ENCODE data around the gene ANAPC13.

ANAPC13 gene

DNA sequence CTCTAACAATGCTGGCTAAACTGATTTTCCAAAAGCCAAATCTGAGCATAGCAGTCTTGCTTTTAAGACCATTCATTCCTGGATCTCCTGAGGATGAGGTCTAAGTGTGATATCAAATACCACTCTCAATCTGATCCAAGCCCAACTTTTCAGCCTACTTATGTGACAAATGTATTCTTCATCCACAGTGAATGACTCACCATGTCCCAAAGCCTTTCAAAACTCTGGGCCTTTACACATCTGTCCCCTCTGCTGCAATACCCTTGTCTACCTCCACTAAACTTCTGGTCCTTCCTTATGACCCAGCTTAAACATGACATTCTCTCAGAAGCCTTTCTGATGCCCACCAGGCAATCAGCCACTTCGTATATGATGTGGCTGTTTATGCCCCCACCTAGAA, 4.6 kb downstream of the ANAPC13 start:
- no peak for DNase-seq

DNA sequence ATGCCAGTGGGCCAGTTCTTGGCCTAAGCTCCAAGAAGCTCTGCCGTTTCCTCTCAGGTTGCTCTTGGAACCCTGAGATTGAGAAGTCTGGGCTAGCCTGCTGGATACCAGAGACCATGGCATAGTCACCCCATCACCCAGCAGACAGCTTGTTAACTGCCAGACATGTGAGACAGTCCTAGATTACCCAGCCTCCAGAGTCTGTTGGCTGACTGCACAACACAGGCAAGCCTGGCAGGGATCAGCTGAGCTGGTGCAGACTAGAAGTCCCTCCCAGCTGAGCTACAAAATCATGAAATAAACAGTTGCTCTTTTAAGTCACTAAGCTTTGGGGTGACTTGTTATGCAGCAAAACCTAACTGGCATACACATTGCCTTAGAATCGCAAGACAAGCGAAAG, 5.2 kb downstream of the ANAPC13 start:
- DNase-seq = no peak

DNA sequence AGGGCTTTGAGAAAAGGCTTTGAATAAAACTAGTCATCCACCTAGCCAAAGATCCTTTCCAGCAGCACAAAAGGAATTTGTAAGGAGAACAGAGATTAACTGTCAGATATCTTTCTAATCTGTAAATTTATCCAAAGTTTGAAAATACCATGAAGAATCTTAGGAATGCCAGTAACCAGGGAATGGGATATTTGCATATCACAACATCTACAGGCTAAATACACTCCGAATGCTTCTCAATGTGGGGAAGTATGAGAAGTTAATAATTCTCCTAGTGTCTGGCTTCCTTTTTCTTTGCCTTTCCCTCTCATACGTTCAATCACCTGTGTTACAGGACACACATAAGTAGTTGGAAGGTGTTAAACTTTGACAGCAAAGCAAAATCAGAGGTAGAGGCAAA, 7.8 kb downstream of the ANAPC13 start:
- DNase-seq = no peak

DNA sequence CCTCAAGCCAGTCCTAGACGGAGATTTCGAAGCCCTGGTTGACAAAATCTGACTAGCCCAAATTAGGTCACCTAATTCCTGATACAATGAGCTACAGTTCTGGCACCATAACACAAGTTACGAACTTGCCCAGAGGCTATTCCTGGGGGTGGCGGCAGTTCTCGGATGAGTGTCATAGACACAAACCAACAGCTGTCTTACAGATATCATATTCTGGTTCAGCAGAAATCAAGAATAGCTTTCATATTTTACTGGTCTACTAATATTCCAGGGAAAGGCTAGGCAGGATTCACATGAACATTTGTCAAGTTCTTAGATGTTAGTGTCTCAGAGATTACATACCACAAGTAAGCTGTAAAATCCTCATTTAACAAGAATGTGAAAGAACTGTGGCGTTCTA, 8.8 kb downstream of the ANAPC13 start:
- no peak for DNase-seq

DNA sequence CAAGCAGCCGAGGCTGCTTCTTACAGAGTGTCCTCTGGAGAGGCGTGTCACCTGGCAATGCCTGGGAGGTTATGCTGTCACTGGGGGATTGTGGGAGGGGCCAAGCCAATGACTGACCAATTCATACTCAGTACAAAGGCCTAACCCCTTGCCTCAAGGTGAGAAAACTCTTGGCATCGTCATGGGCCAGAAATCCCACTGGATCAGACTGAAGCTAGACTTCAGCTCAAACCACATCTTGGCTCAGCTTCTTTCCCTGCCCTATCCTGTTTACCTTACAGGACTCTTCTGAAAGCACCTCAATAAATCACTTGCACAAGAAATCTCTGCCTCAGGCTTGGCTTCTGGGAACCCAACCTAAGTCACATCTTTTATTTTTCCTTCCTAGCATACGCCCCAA, 9.5 kb downstream of the ANAPC13 start:
- DNase-seq = no peak

DNA sequence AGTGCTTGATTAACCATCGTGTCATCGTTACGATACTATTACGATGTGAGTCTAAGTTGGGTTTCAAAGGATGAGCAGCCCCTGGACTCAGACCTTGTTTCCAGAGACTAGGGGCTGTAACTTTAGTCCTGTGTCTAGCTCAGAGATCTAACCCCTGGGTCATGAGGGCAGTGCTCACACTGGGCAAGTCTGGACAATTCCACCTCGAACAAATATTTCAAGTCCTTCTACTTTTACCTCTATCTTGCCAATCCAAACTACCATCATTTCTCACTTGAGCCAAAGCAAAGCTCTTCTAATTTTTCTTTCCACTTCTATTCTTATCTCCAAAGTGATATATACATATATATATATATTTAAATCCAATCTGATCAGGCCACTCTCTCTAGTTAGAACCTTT, 10.8 kb downstream of the ANAPC13 start:
- no peak for DNase-seq

DNA sequence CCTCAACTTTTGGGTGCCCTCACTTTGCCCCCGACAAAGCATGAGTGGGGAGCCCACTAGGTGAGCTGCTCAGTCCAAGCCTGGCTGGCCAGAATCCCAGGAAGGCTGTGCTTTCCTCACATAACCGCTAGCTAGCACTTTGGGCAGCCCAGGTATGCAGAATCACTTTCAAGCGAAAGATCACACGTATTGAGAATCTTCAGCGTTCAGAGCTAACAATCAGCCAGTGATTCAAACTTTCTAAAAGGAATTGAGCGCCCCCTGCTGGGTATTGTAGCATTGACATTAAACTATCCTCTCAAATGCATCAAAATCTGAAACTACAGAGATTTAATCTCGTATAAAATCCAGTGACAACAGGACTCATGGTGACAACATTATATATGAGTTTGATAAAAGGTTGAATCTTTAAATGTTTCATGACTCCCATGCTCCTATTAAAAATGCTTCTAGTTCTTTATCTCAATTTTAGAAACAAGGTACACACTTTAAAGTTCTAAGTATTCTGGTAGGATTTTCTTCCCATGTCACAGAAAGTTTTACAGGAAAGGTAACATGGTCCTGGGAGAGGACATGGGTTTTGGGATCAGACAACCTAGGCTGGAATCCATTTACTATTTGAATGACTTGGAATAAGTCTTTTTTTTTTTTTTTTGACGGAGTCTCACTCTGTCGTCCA, 11.8 kb downstream of the ANAPC13 start:
- peak; percentile 76 for DNase-seq

DNA sequence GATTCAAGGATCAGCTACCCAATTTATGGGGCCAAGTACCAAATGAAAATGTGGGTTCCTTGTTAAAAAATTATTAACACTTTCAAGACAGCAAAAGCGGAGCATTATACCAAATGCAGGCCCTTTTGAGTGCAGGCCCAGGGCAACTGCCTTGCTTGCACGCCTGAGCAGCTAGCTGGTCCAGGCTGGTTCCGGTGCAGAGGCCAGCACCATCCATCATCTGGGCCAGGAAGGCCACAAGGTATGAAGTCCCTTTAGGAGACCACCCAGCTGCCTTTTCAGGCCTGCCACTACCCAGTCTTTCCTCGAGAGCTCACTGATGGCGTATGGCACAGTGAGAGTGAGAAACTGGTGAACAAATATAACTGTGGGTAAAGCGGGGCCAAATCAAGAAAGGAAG, 13.0 kb downstream of the ANAPC13 start:
- no peak for DNase-seq

DNA sequence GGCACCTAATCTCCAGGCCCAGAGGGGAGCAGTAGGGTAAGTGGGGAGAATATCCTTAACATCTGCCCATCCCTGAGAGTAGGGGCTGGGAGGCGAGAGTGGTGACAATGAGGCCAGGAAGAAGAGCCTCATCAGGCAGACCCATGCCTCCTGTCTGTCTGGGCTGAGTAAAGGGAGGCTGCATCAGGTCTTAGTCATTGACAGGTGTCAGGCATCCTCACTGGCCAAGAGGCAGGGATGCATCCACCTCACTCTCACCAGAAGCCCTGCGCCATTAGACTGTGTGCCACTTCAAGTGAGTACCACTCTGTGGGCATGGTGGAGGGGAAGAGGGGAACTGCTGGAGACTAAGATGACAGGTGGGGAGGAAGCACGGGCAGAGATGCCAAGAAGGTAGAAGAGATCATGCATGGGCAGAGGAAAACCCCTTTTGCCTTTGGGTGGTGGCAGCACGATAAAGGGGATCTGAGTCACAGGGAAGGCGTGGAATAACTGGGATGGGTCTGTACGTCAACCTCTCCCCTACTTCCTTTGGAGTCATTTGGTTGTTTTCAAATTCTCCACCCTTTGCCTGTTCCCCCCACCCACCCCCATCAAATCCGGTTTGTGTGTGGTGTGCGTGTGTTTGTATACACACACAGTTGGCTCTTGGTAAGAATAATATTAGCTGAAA, 14.1 kb downstream of the ANAPC13 start:
- DNase-seq = no peak

DNA sequence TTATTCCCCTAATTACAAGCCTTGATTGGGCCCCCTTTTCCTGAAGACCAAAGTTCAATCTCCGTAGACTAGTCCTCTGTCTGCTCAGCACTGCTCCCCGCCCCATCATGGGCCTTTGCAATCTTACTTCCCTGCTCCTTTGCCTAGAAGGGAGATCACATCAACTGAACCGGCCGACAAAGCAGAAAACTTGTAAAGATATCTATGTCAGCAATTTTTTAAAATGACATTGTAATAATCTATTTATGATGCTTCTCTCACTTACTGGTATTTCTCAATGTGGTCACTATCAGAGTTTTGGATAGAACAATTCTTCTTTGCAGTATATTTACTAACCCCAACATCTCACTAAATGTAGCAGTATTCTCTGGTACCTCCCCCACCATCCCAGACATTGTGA, 17.3 kb downstream of the ANAPC13 start:
- no peak for DNase-seq

DNA sequence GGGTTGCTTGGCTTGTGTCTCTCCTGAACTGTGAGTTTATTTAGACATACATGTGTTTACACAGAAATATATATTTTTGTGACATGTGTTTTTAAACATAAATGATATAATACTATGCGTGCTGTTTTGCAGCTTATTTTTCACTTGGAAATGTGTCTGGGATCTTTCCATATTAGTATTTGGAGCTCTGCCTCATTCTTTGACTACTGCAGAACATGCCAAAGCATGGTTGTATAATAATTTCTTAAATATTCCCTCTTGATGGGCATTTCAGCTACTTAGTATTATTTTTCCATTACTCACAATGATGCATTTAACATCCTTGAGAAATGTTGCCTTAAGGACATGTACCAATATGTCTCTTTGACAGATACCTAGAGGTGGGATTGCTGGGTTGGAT, 19.5 kb downstream of the ANAPC13 start:
- no peak for DNase-seq

DNA sequence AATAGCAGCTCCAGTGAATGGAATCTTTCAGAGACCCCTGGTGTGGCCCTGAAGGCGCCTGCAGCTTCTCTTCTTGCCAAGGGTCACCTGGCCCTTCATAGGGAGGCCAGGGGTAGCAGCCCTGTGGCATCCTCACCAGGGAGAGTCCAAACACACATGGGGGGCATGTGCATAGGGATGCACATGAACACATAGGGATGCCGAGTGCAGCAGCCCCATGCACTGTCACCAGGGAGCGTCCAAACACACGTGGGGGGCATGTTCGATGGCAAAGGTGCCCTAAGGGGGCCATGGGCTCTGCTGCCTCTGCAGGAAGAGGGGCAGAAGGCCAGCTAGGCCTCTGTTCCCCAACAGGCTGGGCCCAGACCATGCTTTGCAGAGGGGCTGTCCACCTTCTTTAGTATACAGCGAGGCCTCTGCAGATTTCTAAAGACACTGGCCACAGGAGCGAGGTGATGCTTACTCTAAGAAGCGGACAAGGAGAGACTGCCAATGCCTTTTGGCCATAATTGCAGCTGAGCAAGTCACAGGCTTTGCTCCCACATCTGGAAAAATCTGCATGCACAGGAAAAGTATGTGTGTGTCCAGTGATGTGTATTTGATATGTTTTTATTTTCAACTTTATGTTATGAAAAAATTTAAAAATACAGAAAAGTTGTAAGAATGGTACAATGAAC, 21.0 kb downstream of the ANAPC13 start:
- no peak for DNase-seq

DNA sequence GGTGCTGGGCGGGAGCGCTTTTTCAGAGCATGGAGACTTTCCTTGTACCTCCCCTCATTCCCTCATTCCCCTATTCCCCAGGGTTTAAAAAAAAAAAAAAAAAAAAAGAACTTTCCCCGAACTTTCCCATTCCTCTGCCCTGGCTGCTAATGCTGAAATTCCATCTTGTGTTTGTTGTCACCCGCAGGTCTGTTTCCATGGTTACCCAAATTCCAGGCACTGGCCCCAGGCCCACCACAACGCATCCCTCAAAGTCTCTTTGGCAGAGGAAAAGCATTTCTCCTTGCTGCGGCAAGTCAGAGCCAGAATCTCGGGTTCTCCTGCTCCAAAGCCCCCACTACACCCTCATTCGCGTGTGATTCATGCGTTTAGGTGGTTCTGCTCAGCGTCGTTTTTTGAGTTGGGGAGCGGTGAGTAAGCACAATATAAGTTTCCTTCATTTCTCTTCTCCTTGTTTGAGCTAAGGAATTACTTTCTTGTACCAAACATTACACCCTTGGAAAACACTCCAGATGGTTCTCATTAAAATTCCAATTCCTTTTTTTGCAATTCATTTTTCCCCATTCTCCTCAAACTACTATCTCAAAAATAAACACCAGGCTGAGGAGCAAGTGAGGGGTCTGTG, 21.6 kb downstream of the ANAPC13 start:
- no peak for DNase-seq

DNA sequence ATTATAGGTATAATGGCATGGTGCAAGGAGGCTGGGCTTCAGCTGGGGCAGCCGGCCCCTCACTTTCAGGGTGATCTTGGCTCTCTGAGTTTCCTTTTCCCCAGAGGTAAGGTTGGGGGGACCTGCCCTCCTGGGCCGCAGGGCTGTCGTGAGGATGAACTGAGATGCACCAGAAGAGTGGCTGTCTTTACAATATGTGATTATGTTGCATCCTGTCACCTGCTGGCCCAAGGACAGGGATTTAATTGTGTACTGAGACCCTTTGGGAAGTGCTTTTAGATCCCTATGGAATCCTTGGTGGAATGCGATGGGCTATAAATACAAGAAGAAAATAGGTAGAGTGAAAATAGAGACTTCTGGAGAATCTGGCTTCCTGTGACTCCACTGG, 22.1 kb downstream of the ANAPC13 start:
- no peak for DNase-seq

DNA sequence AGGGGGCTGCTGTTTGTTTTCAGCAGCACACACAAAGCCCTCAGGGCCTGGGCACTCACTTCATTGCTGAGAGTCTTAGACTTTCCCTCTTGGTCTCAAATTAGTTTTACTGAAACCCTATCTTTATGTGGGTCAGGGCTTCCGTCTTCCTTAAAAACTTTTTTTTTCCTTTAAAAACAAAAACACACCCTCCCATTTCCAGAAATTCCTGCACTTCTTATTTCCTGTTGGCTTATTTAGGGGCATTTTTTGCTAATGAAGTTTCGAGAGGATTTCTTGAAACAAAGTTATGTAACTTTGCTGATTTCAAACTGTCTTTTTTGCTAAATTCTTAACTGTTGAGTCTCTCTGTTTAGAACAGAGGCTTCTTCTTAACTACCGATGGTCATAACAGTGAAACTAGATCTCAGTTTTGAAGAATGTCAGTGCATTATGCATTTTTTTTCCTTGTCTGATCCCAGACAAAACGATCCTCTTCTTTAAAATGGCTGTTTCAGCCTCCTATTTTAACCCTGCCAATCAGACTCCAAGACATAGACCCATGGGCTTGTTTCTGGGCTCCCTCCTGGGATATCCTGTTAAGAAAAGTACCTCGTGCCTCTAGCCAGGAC, 23.3 kb downstream of the ANAPC13 start:
- no peak for DNase-seq

DNA sequence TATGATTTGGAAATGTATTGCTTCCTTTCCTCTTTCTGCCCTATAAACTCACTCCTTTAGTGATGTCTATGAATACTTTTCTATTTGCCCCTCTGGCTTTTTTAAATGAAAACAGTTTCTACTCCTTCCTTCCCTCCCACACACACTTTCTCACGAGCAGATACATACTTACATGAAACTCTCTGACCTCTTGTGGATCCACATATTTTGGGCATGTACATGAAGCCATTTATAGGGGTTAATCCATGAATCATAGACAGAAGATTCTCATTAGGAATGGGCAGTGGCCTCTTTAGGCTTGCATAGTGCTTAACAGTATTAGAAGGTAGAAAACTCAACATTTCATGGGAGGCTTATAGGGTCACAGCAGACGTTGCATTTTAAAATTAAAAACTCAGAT, 24.8 kb downstream of the ANAPC13 start:
- DNase-seq = no peak

DNA sequence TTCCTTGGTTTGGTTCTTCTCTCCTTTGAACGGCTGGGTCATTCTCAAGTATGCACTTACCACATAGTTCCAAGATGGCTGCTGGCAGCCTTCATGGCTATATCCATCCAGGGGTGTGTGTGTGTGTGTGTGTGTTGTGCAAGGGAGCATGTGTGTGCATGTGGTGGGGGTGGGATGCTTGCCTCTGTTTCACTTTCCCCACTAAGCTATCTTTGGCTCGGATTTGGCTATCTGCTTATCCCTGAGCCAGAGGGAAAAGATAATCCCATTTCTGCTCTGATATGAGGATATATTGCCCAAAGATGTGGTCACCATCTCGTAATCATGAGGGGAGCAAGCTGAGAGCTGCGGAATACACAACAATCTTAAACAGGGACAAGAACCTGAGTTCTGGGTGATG, 26.2 kb downstream of the ANAPC13 start:
- no peak for DNase-seq

DNA sequence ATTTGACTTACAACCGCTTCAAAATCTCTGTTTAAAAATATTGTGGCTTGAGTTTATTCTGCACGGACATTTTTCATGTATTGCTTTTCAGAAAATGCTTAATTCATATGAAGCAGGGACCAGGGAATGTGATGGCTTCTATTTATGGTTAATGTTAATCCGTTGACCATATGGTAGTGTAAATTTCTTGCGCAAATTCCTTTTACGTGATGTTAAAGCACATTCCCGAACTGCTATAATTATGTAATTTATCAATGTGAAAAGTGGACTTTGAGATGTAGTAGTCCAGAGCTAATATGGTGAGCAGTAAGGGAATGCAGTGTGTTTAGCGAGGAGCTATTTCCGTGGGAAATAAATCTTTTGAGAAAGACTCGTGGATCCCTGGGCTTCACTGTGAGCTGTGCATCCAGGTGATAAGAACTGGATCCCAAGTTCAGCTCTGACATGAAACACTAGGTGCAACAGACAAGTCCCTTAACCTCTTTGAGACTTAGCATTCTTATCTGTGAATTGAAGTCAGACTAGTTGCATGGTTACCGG, 27.3 kb downstream of the ANAPC13 start:
- no peak for DNase-seq

DNA sequence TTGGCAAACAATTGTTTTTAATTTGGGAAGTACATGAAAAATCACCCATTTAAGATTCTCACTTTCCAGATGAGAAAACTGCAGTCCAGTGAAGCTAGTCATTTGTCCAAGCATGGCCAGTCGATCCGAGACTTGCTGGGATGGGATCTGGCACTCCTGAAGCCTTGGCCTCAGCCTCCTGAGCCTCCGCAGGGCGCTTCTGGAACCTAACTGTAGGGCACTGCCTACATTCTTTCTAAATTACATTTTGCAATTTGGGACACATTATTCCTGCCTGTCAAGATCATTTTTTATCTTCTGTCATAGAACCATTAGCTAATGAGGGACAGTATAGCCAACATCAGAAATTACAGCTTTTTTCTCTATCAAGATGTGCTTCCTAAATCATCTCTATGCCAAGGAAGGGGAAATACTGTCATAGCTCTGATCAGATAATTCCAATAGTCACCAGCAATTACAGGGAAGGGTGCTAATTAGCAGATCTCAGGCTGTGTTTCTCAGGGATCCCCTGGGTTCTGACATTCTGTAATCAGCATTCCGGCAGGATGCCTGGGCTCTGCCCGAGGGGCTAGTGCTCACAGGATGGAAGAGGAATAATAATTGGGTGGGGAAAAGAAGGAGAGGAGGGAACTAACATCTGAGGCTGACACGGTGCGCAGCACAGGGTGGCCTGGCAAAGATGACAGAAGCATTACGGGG, 28.3 kb downstream of the ANAPC13 start:
- DNase-seq = no peak

DNA sequence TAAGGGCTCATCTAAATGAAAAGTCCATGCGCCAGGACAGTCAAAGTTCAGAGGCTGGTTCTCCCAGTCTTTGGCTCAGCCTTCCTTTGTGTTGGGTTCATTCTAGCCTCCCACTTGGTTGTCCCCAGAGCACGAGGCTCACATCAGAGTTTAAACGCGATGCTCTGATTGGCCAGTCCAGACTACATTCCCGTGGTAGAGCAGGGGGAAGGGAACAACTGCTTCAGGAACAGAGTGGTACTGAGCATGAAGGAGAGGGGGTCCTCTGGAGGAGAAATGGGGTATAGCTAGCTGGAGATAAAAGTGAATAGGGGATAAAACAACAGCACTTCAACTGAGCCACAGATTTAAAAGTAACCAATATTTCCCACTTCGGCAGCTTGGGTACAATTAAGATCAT, 32.2 kb downstream of the ANAPC13 start:
- DNase-seq = peak; percentile 4

DNA sequence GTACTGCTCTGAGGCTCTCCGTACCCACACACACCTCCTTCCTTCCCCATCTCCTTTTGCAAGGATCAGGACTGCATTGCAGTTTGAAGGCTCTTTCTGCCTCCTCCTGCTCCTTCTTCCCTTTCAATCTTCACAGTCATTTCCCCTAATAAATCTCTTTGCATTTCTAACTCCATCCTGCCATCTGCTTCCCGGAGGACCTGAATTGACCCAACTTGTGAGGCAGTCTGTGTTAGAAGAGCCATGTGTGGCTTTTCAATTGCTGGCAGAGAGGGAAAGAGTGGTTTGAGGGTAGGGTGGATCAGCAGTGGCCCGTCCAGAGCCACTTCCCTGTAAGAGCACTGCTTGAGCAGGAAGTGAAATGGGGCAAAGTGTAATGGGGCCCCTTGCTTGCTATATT, 35.8 kb downstream of the ANAPC13 start:
- no peak for DNase-seq

DNA sequence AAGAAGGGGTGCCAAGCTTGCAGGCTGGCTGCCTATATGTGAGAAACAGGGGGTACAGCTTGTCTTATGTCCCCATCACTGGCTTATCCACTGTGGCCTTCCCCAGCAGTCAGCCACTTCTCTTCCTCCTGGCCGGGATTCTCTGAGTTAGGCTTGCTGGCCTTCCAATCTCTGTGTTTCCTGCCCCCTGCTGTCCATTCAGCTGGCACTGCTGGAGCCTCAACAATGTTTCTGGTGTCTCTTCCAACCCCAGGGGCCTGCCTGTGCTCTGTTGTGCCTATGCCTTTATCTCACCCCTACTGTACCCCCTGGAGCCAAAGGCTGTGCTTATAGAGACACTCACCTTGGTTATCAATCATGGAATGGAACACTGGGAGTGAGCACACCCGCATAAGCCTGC, 36.5 kb downstream of the ANAPC13 start:
- peak; percentile 9 for DNase-seq

DNA sequence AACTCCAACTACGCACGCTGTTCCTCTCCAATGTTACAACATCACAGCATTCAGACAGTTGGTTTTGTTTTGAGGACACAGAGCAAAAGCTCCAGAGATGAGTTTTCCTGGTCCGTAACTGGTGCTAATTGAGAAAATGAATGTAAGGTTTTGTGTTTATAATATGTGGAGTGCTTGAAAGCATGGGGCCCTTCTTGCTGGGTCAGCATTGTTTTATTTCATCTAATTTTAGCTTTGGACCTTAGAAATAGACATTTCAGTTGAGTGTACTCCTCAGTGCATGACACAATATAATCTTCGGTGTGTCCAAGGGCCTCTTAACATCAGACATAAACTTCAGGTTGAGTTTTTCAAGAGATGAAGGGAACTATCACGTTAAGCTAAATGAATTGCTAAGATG, 37.1 kb downstream of the ANAPC13 start:
- DNase-seq = no peak
